ENCODE data around the gene CDH20. TPM values are rescaled to one million over a fixed set of nuclear protein-coding genes. Genes with fewer than 3 reads are reported as not detected.

Gene CDH20
- total RNA-seq, 2 experiments from 2014 or later = not detected

GRCh38 chr18:61595615-61596251 is 262.5 kb downstream of the CDH20 start:
- no peaks in the 10 kb centered on the region for H3K9me3 ChIP-seq (ENCODE audit: low read length)
- BruUV-seq (replicated peaks) = no TSS peak
- no peak overlapping the region for H2AFZ ChIP-seq (ENCODE audit: low read length)
- H3K9me2 ChIP-seq (ENCODE audit: insufficient read depth, low read length) = no peaks in the 10 kb centered on the region
- no peak overlapping the region for H3K4me3 ChIP-seq (ENCODE audit: low read depth, low read length, poor library complexity, severe bottlenecking)
- no peaks in the 10 kb centered on the region for H3K79me2 ChIP-seq (ENCODE audit: insufficient read depth, low read depth, low read length)
- H3K4me2 ChIP-seq (ENCODE audit: low read length) = no peak overlapping the region
- DNase-seq (ENCODE audit: low spot score) = no peak
- ChIA-PET CTCF (ENCODE audit: unreplicated experiment) (no interaction called here), POLR2A (no interaction called here)
- H3K27ac ChIP-seq (ENCODE audit: low read depth, low read length, poor library complexity, severe bottlenecking) = no peak overlapping the region
- intact Hi-C loops (cut with micrococcal nuclease; ENCODE audit: unreplicated experiment) = no loop called here
- no peaks in the 10 kb centered on the region for H4K20me1 ChIP-seq (ENCODE audit: insufficient read depth, low read length)
- H3K4me1 ChIP-seq (ENCODE audit: insufficient read depth, low read length, poor library complexity, severe bottlenecking) = no peaks in the 10 kb centered on the region
- H3K36me3 ChIP-seq (ENCODE audit: insufficient read depth, low read length) = no peaks in the 10 kb centered on the region
- TF ChIP-seq EZH2phosphoT487 (IDR thresholded peaks at IDR 0.05; ENCODE audit: borderline replicate concordance, low read depth, low read length) (no peak), CTCF (conservative IDR thresholded peaks at IDR 0.05; ENCODE audit: low read length) (no peak)

GRCh38 chr18:61596296-61596695 is 263.1 kb downstream of the CDH20 start:
- no peaks in the 10 kb centered on the region for H3K4me1 ChIP-seq (ENCODE audit: insufficient read depth, low read length, poor library complexity, severe bottlenecking)
- H3K27ac ChIP-seq (ENCODE audit: low read depth, low read length, poor library complexity, severe bottlenecking) = no peak overlapping the region
- CTCF ChIA-PET (ENCODE audit: unreplicated experiment) = no interaction called here
- H3K4me3 ChIP-seq (ENCODE audit: low read depth, low read length, poor library complexity, severe bottlenecking) = no peak overlapping the region
- no peak overlapping the region for H3K4me2 ChIP-seq (ENCODE audit: low read length)
- H3K79me2 ChIP-seq (ENCODE audit: insufficient read depth, low read depth, low read length) = no peaks in the 10 kb centered on the region
- no peaks in the 10 kb centered on the region for H3K9me2 ChIP-seq (ENCODE audit: insufficient read depth, low read length)
- intact Hi-C loops (cut with micrococcal nuclease; ENCODE audit: unreplicated experiment) = no loop called here
- H4K20me1 ChIP-seq (ENCODE audit: insufficient read depth, low read length) = no peaks in the 10 kb centered on the region
- no peak overlapping the region for H2AFZ ChIP-seq (ENCODE audit: low read length)
- BruUV-seq (replicated peaks) = no TSS peak
- TF ChIP-seq CTCF (conservative IDR thresholded peaks at IDR 0.05; ENCODE audit: low read length) = no peak
- TF ChIP-seq EZH2phosphoT487 (IDR thresholded peaks at IDR 0.05; ENCODE audit: borderline replicate concordance, low read depth, low read length) = no peak
- DNase-seq (ENCODE audit: low spot score) = no peak
- POLR2A ChIA-PET = no interaction called here
- H3K9me3 ChIP-seq (ENCODE audit: low read length) = no peaks in the 10 kb centered on the region
- H3K36me3 ChIP-seq (ENCODE audit: insufficient read depth, low read length) = no peaks in the 10 kb centered on the region

GRCh38 chr18:61597316-61597715 is 264.1 kb downstream of the CDH20 start:
- H3K4me2 ChIP-seq (ENCODE audit: low read length) = no peak overlapping the region
- H3K4me1 ChIP-seq (ENCODE audit: insufficient read depth, low read length, poor library complexity, severe bottlenecking) = no peaks in the 10 kb centered on the region
- H3K36me3 ChIP-seq (ENCODE audit: insufficient read depth, low read length) = no peaks in the 10 kb centered on the region
- no peaks in the 10 kb centered on the region for H3K9me3 ChIP-seq (ENCODE audit: low read length)
- CTCF ChIA-PET (ENCODE audit: unreplicated experiment) = no interaction called here
- no peak overlapping the region for H3K4me3 ChIP-seq (ENCODE audit: low read depth, low read length, poor library complexity, severe bottlenecking)
- H3K9me2 ChIP-seq (ENCODE audit: insufficient read depth, low read length) = no peaks in the 10 kb centered on the region
- no peak overlapping the region for H2AFZ ChIP-seq (ENCODE audit: low read length)
- no TSS peak for BruUV-seq (replicated peaks)
- no peak overlapping the region for H3K27ac ChIP-seq (ENCODE audit: low read depth, low read length, poor library complexity, severe bottlenecking)
- no peaks in the 10 kb centered on the region for H3K79me2 ChIP-seq (ENCODE audit: insufficient read depth, low read depth, low read length)
- no peak for TF ChIP-seq EZH2phosphoT487 (IDR thresholded peaks at IDR 0.05; ENCODE audit: borderline replicate concordance, low read depth, low read length)
- no peak for TF ChIP-seq CTCF (conservative IDR thresholded peaks at IDR 0.05; ENCODE audit: low read length)
- POLR2A ChIA-PET = no interaction called here
- H4K20me1 ChIP-seq (ENCODE audit: insufficient read depth, low read length) = no peaks in the 10 kb centered on the region
- DNase-seq (ENCODE audit: low spot score) = no peak
- intact Hi-C loops (cut with micrococcal nuclease; ENCODE audit: unreplicated experiment) = no loop called here
